Measurements from ENCODE around the gene MACROD2. TPM values are rescaled to one million over a fixed set of nuclear protein-coding genes. Genes with fewer than 3 reads are reported as not detected.

Gene MACROD2
- total RNA-seq, 1 donor from 2014 or later, result 1.6 TPM

- Histone ChIP-seq H3K27me3 (ENCODE audit: control insufficient read depth, insufficient read depth, low read length) (no peaks in the 10 kb centered on the region), H3K36me3 (ENCODE audit: control insufficient read depth, insufficient read depth, low read length) (no peaks in the 10 kb centered on the region), H3K4me3 (ENCODE audit: low read depth, low read length) (no peak overlapping the region)
- DNase-seq (ENCODE audit: low read depth), result no peak
- no peak for FAIRE-seq
- TF ChIP-seq CTCF (IDR thresholded peaks at IDR 0.05; ENCODE audit: insufficient read depth, low read length, severe bottlenecking), result no peak
Measured at GRCh38 chr20:14414560-14414959, 419.2 kb downstream of the MACROD2 start.

GRCh38 chr20:14415467-14415866 is 420.2 kb downstream of the MACROD2 start:
- TF ChIP-seq CTCF (IDR thresholded peaks at IDR 0.05; ENCODE audit: insufficient read depth, low read length, severe bottlenecking), result no peak
- no peak for FAIRE-seq

DNA sequence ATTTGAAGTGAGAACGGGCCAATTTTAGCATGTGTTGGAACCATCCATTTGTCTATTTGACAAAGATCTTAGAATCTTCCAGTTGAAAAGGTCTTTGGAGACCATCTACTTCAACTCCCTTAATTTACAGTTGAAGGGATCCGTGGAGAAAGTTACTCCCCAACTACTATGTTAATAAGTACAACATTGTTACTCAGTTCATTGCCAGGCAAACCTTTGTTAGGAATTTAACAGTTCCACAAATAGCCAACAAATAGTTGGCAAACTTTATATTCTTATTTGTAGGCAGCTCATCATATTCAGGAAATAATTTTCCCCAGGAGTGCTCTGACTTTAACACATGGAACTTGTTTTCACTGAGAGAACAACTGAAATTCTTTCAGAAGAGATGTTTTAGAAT is 423.1 kb downstream of the MACROD2 start:
- FAIRE-seq, result no peak
- H3K36me3 ChIP-seq (ENCODE audit: control insufficient read depth, insufficient read depth, low read length), result no peaks in the 10 kb centered on the region
- TF ChIP-seq CTCF (IDR thresholded peaks at IDR 0.05; ENCODE audit: insufficient read depth, low read length, severe bottlenecking), result no peak
- no peaks in the 10 kb centered on the region for H3K27me3 ChIP-seq (ENCODE audit: control insufficient read depth, insufficient read depth, low read length)
- DNase-seq (ENCODE audit: low read depth), result no peak
- no peak overlapping the region for H3K4me3 ChIP-seq (ENCODE audit: low read depth, low read length)

More at GRCh38 chr20:14415467-14415866, 420.2 kb downstream of the MACROD2 start:
- no peaks in the 10 kb centered on the region for H3K27me3 ChIP-seq (ENCODE audit: control insufficient read depth, insufficient read depth, low read length)
- no peak for DNase-seq (ENCODE audit: low read depth)
- no peaks in the 10 kb centered on the region for H3K36me3 ChIP-seq (ENCODE audit: control insufficient read depth, insufficient read depth, low read length)
- H3K4me3 ChIP-seq (ENCODE audit: low read depth, low read length), result no peak overlapping the region

- Histone ChIP-seq H3K36me3 (ENCODE audit: control insufficient read depth, insufficient read depth, low read length) (no peaks in the 10 kb centered on the region), H3K27me3 (ENCODE audit: control insufficient read depth, insufficient read depth, low read length) (no peaks in the 10 kb centered on the region), H3K4me3 (ENCODE audit: low read depth, low read length) (no peak overlapping the region)
- FAIRE-seq (no peak), DNase-seq (ENCODE audit: low read depth) (no peak)
- TF ChIP-seq CTCF (IDR thresholded peaks at IDR 0.05; ENCODE audit: insufficient read depth, low read length, severe bottlenecking), result no peak
Measured at GRCh38 chr20:14422892-14423291, 427.6 kb downstream of the MACROD2 start.

DNA sequence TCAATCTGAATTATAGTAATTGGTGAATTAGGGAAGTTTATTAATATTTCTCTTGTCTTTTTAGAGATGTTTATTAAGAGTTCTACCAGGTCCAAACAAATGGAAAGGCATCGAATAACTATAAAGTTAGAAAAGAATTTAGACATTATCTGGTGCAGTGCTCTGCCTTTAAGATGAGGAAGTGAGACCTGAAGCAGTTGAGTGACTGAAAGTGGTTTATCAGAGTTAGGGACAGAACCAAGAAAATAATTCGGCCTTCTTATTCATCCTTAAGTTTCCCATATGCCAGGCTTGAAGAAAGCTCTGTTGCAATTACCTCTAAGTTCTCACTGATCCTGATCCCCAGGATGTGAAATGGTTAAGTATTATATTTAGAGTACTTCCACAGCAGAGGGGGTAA is 436.3 kb downstream of the MACROD2 start:
- Histone ChIP-seq H3K27me3 (ENCODE audit: control insufficient read depth, insufficient read depth, low read length) (no peaks in the 10 kb centered on the region), H3K4me3 (ENCODE audit: low read depth, low read length) (no peak overlapping the region), H3K36me3 (ENCODE audit: control insufficient read depth, insufficient read depth, low read length) (no peaks in the 10 kb centered on the region)
- DNase-seq (ENCODE audit: low read depth), result no peak
- TF ChIP-seq CTCF (IDR thresholded peaks at IDR 0.05; ENCODE audit: insufficient read depth, low read length, severe bottlenecking), result no peak
- FAIRE-seq, result no peak

DNA sequence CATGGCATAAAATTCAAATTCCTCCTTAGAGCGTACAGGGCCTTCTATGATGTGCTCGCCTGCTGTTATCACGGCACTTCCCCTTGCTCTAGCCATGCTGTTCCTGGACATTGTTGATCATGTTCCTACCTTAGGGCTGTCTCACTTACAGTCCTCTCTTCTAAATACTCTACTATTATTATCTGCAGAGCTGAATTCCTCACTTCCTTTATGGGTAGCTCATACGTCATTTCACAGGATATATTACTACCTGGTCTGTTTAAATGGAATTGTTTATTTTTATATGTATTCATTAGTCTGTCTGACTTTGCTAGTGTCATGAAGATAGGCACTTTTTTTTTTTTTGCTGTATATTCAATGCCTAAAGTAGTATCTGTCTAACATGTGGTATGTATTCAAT is 436.8 kb downstream of the MACROD2 start:
- H3K36me3 ChIP-seq (ENCODE audit: control insufficient read depth, insufficient read depth, low read length), result no peaks in the 10 kb centered on the region
- no peaks in the 10 kb centered on the region for H3K27me3 ChIP-seq (ENCODE audit: control insufficient read depth, insufficient read depth, low read length)
- TF ChIP-seq CTCF (IDR thresholded peaks at IDR 0.05; ENCODE audit: insufficient read depth, low read length, severe bottlenecking), result no peak
- DNase-seq (ENCODE audit: low read depth) (no peak), FAIRE-seq (no peak)
- H3K4me3 ChIP-seq (ENCODE audit: low read depth, low read length), result no peak overlapping the region

Data from bronchial epithelial cell (primary cell).